ENCODE data around the gene CACNG3. TPM values are rescaled to one million over a fixed set of nuclear protein-coding genes. Genes with fewer than 3 reads are reported as not detected.

Gene CACNG3
- total and polyA plus RNA-seq, 2 of the 4 experiments (the other 2 are of a cell fraction): not detected

DNA sequence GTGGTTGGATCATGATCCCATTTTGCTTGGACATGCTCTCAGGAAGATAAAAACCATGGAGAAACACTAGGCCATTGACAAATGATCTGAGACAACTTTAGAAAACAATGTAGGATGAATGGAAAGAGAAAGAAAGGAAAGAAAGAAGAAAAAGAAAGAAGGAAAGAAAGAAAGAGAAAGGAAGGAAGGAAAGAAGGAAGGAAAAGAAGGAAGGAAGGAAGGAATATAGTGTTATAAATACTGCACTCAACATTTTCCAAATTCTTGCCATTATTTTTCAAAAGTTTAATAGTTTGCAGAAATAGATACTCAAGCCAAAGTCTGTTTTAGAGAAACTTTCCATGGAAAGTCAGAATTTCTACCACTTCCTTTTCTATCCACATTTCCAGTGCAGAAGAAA, 39.2 kb upstream of the CACNG3 start:
- TF ChIP-seq MXI1 (IDR thresholded peaks at IDR 0.05; ENCODE audit: borderline replicate concordance, low read depth, low read length) (no peak), CEBPB (IDR thresholded peaks at IDR 0.05; ENCODE audit: low read depth, low read length) (no peak), CHD1 (IDR thresholded peaks at IDR 0.05; ENCODE audit: low read depth, low read length) (no peak), RCOR1 (IDR thresholded peaks at IDR 0.05; ENCODE audit: insufficient replicate concordance, low read length) (no peak), NFE2L2 (IDR thresholded peaks at IDR 0.05; ENCODE audit: low read depth, low read length) (no peak), SMC3 (IDR thresholded peaks at IDR 0.05; ENCODE audit: low read depth, low read length) (no peak), POLR2A (IDR thresholded peaks at IDR 0.05; ENCODE audit: low read depth, low read length) (no peak), FOS (IDR thresholded peaks at IDR 0.05; ENCODE audit: low read depth, low read length) (no peak), MAFK (IDR thresholded peaks at IDR 0.05; ENCODE audit: low read depth, low read length) (no peak), RFX5 (IDR thresholded peaks at IDR 0.05; ENCODE audit: low read depth, low read length) (no peak), MAZ (IDR thresholded peaks at IDR 0.05; ENCODE audit: borderline replicate concordance, low read depth, low read length) (no peak), RAD21 (IDR thresholded peaks at IDR 0.05; ENCODE audit: low read length) (no peak), BHLHE40 (IDR thresholded peaks at IDR 0.05; ENCODE audit: low read depth, low read length) (no peak)
- TF ChIP-seq, protein P1, sequence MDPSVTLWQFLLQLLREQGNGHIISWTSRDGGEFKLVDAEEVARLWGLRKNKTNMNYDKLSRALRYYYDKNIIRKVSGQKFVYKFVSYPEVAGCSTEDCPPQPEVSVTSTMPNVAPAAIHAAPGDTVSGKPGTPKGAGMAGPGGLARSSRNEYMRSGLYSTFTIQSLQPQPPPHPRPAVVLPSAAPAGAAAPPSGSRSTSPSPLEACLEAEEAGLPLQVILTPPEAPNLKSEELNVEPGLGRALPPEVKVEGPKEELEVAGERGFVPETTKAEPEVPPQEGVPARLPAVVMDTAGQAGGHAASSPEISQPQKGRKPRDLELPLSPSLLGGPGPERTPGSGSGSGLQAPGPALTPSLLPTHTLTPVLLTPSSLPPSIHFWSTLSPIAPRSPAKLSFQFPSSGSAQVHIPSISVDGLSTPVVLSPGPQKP (IDR thresholded peaks at IDR 0.05; ENCODE audit: borderline replicate concordance, low read depth, low read length): no peak
- TF ChIP-seq, protein P2, sequence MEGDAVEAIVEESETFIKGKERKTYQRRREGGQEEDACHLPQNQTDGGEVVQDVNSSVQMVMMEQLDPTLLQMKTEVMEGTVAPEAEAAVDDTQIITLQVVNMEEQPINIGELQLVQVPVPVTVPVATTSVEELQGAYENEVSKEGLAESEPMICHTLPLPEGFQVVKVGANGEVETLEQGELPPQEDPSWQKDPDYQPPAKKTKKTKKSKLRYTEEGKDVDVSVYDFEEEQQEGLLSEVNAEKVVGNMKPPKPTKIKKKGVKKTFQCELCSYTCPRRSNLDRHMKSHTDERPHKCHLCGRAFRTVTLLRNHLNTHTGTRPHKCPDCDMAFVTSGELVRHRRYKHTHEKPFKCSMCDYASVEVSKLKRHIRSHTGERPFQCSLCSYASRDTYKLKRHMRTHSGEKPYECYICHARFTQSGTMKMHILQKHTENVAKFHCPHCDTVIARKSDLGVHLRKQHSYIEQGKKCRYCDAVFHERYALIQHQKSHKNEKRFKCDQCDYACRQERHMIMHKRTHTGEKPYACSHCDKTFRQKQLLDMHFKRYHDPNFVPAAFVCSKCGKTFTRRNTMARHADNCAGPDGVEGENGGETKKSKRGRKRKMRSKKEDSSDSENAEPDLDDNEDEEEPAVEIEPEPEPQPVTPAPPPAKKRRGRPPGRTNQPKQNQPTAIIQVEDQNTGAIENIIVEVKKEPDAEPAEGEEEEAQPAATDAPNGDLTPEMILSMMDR (conservative IDR thresholded peaks at IDR 0.05; ENCODE audit: low read depth, low read length): no peak
- TF ChIP-seq, protein P3, sequence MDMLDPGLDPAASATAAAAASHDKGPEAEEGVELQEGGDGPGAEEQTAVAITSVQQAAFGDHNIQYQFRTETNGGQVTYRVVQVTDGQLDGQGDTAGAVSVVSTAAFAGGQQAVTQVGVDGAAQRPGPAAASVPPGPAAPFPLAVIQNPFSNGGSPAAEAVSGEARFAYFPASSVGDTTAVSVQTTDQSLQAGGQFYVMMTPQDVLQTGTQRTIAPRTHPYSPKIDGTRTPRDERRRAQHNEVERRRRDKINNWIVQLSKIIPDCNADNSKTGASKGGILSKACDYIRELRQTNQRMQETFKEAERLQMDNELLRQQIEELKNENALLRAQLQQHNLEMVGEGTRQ (IDR thresholded peaks at IDR 0.05; ENCODE audit: low read depth, low read length): no peak
- no TSS peak for BruUV-seq (replicated peaks)
- dilution Hi-C loops (cut with HindIII; ENCODE audit: low sequenced_read_pairs, unreplicated experiment): no loop called here

More for the DNA sequence above, 39.2 kb upstream of the CACNG3 start:
- no peak overlapping the region for H3K56ac ChIP-seq (ENCODE audit: extremely low read depth, insufficient read depth, low read length)
- H3K14ac ChIP-seq (replicated peaks; ENCODE audit: low read depth, low read length): no peak overlapping the region
- H3K4me2 ChIP-seq (ENCODE audit: low read depth, low read length): no peak overlapping the region
- no peak overlapping the region for H3K9ac ChIP-seq (ENCODE audit: low read depth, low read length)
- ATAC-seq (ENCODE audit: low read depth) (no peak), DNase-seq (no peak)
- no peaks in the 10 kb centered on the region for H3K36me3 ChIP-seq (ENCODE audit: control insufficient read depth, insufficient read depth, low read length)
- H2BK5ac ChIP-seq (ENCODE audit: low read depth, low read length, poor library complexity, severe bottlenecking): no peak overlapping the region
- H4K91ac ChIP-seq (ENCODE audit: insufficient read depth, low read depth, low read length): no peak overlapping the region
- H3K4me3 ChIP-seq (ENCODE audit: insufficient read depth, low read depth, low read length): no peak overlapping the region
- no peak overlapping the region for H2BK120ac ChIP-seq (ENCODE audit: low read depth, low read length)
- H3K4me1 ChIP-seq (ENCODE audit: control insufficient read depth, insufficient read depth, low read length): no peaks in the 10 kb centered on the region
- no peak overlapping the region for H4K5ac ChIP-seq (ENCODE audit: low read depth, low read length)
- H3K23ac ChIP-seq (ENCODE audit: low read depth, low read length): no peak overlapping the region
- H4K8ac ChIP-seq (ENCODE audit: low read depth in 2 of 2, low read length in 2 of 2): no peak overlapping the region
- intact Hi-C loops (cut with micrococcal nuclease): no loop called here
- no peaks in the 10 kb centered on the region for H4K20me1 ChIP-seq (ENCODE audit: insufficient read depth, low read length)
- no peak overlapping the region for H2BK20ac ChIP-seq (ENCODE audit: low read depth, low read length)
- no peaks in the 10 kb centered on the region for H3K27me3 ChIP-seq (ENCODE audit: control insufficient read depth, insufficient read depth, low read length)
- H2AFZ ChIP-seq (replicated peaks; ENCODE audit: low read length, poor library complexity): no peak overlapping the region
- in situ Hi-C loops (cut with MboI; ENCODE audit: low sequenced_read_pairs): no loop called here
- H3K4ac ChIP-seq (ENCODE audit: low read depth, low read length): no peak overlapping the region
- H3K9me3 ChIP-seq (ENCODE audit: control insufficient read depth, insufficient read depth, low read length): no peaks in the 10 kb centered on the region
- ChIA-PET CTCF (no interaction called here), POLR2A (ENCODE audit: unreplicated experiment) (no interaction called here)
- H2BK15ac ChIP-seq (ENCODE audit: low read depth, low read length): no peak overlapping the region
- no peaks in the 10 kb centered on the region for H3K9me1 ChIP-seq (ENCODE audit: insufficient read depth, low read length)
- H3K18ac ChIP-seq (ENCODE audit: low read depth, low read length): no peak overlapping the region
- no peak overlapping the region for H3K27ac ChIP-seq (ENCODE audit: insufficient read depth, low read length)
- no peak overlapping the region for H2AK9ac ChIP-seq (replicated peaks; ENCODE audit: low read depth, low read length, poor library complexity)
- H3K79me1 ChIP-seq (ENCODE audit: low read depth in 1 of 2, low read length in 2 of 2): no peaks in the 10 kb centered on the region
- H2AK5ac ChIP-seq (ENCODE audit: low read depth, low read length): no peak overlapping the region
